Fibroblast of the aortic adventitia (primary cell): ENCODE results near the gene NDUFA3. TPM values are rescaled to one million over a fixed set of nuclear protein-coding genes. Genes with fewer than 3 reads are reported as not detected.

Experiments
- DNase-seq: peaks from one replicate; pipeline ENCODE4 v3.0.0-alpha.2; 2010; ENCODE audit warnings: low read depth
- H3K4me3 ChIP-seq: 2 replicates; pipeline ENCODE4 v1.5.1; 2011; ENCODE audit warnings: low read depth, mild to moderate bottlenecking, control low read depth, low read length, moderate library complexity
- CTCF ChIP-seq: IDR thresholded peaks from 2 replicates; pipeline ENCODE4 v1.5.1; 2011; ENCODE audit warnings: mild to moderate bottlenecking, low read length, control low read depth, inconsistent platforms; ENCODE audit not compliant: insufficient read depth
- total RNA-seq: library from RNA; depleted of rRNA; stranded (reverse); fragments of >200 nt; gene quantifications from 2 replicates; pipeline ENCODE4 v1.2.3, GENCODE V29; 2012; ENCODE audit warnings: low replicate concordance

The NDUFA3 gene
- total RNA-seq, 1 donor = 9.0 TPM

DNA sequence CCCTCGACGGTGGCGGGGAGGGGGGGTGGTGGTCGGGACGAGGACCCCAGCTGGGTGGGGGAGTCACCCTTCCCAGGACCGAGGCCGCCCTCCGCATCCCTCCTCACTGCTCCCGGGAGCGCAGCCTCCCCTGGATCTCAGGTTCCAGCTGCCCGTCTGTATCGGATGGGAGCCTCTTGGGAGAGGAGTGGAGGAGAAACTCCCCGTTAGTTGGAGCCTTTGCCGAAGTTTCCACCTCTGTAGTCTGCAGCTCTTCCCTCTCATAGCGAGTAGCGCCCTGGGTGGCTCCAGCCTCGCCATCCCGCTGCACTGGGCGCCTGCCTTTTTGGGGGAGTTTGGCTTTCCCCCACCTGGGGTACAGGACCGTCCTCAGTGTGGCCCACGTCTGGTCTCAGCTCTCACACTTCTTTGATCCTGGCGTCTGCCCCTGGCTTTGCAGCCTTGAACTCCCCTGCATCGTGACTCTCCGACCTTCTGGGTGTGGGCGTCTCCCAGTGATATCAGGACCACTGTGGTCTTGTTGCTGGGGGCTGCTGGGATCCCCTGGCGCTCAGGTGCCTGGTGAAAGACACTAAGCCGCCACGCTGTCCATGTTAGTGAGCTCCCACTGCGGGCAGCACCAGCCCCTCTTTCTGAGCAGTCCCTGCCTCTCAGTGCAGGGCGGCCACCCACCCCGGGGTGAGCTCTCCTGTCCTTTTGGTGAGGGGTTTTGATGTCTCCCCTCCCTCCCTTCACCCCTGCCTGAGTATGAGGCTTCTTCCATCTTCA lies 36.0 kb downstream of the NDUFA3 start:
- no peak for DNase-seq
- no peak for TF ChIP-seq CTCF
- peak overlapping the region; percentile 76 for H3K4me3 ChIP-seq

GRCh38 chr19:54141356-54141755 lies 38.7 kb downstream of the NDUFA3 start:
- no peak for TF ChIP-seq CTCF
- DNase-seq = no peak
- H3K4me3 ChIP-seq = no peak overlapping the region

DNA sequence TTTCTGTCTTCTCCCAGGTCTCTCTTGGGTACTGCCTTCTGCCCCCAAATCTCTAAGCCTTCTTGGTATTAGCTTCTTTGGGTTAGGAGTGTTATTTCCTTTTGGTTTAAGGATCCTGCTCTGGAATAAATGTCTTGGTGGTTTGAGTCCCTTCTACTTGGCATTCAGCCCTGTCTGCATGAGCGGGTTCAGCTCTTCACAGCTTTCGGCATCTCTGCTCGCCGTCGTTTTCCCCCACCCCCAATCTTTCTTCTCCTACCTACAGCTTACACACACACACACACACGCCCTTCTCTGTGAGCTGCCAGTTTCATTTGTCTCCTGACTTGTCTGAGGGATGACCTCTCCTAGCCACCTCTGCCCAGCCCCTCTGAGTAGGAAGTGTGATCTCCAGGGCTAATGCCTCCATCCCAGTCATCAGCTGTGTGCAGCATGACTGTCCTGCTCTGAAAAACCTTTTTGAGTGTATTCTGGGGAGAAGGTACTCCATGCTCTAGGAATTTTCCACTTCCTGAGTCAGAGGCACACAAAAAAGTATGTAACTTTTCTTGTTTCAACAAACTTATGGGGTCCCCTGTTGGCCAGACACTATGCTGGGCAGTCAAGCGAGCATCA lies 39.6 kb downstream of the NDUFA3 start:
- no peak overlapping the region for H3K4me3 ChIP-seq
- no peak for TF ChIP-seq CTCF
- no peak for DNase-seq

GRCh38 chr19:54145541-54146158 lies 43.0 kb downstream of the NDUFA3 start:
- no peak overlapping the region for H3K4me3 ChIP-seq
- TF ChIP-seq CTCF = no peak
- no peak for DNase-seq

- peak; percentile 49 for DNase-seq
- no peak for TF ChIP-seq CTCF
- H3K4me3 ChIP-seq = no peak overlapping the region
These were observed 45.0 kb downstream of the NDUFA3 start for GRCh38 chr19:54147676-54148075.

- H3K4me3 ChIP-seq = no peak overlapping the region
- TF ChIP-seq CTCF = no peak
- no peak for DNase-seq
These were observed 45.5 kb downstream of the NDUFA3 start for GRCh38 chr19:54148158-54148557.
